ENCODE data around the gene ZNRF1. TPM values are rescaled to one million over a fixed set of nuclear protein-coding genes. Genes with fewer than 3 reads are reported as not detected.

The ZNRF1 gene
- polyA plus RNA-seq, 2 of the 4 experiments (the other 2 are of a cell fraction), result 18.6 to 22.6 TPM

GRCh38 chr16:75022567-75022966 is 23.7 kb downstream of the ZNRF1 start (continued):
- TF ChIP-seq HOXA7 (CRISPR knock-in tag; IDR thresholded peaks at IDR 0.05) (no peak), RARB (CRISPR knock-in tag; IDR thresholded peaks at IDR 0.05) (no peak), ZFP36 (IDR thresholded peaks at IDR 0.05; ENCODE audit: borderline replicate concordance, partially characterized antibody) (no peak), ZNF302 (CRISPR knock-in tag; IDR thresholded peaks at IDR 0.05) (no peak), KDM5A (IDR thresholded peaks at IDR 0.05) (no peak)

DNA sequence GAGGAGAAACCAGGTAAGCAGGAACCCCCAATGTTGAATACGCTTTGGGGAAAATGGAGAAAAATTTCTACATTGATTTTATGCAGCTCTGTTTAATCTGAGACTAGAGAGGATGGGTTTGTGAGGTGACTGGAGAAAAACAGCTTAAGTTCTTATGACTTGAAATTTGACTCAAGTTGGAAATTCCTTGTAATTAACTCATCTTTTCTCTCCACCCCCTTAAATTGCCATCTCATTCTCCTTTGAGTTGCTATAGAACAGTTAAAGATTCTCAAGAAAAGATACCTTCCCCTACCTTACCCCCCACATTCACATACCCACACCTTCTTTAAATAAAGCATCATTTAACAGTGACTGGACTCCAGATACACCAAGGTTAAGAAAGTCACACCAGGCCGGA is 24.2 kb downstream of the ZNRF1 start:
- ChIA-PET POLR2A (no interaction called here), CTCF (interaction anchor here (0.7 to 1.1 kb wide), 2 partner anchors 12 to 147 kb away, joined by 3 to 4 read pairs; no protein-coding TSS in a partner anchor)
- Histone ChIP-seq H3K4me2 (no peak overlapping the region), H3K4me1 (peaks cover 43% of the 10 kb centered on the region), H3K27ac (no peak overlapping the region), H3K9me3 (peaks cover 15% of the 10 kb centered on the region), H3K4me3 (no peak overlapping the region)
- ATAC-seq (no peak), FAIRE-seq (no peak), DNase-seq (ENCODE audit: low read depth in 1 of 2, low spot score in 1 of 2) (no peak)
- TF ChIP-seq NPAS2 (CRISPR knock-in tag; IDR thresholded peaks at IDR 0.05; ENCODE audit: borderline replicate concordance) (no peak), NFE2L2 (conservative IDR thresholded peaks at IDR 0.05; ENCODE audit: low read length) (no peak), HMGXB4 (CRISPR knock-in tag; IDR thresholded peaks at IDR 0.05; ENCODE audit: borderline replicate concordance) (no peak), CBX8 (IDR thresholded peaks at IDR 0.05) (no peak), SMC3 (IDR thresholded peaks at IDR 0.05) (no peak), MYC (IDR thresholded peaks at IDR 0.05; ENCODE audit: borderline replicate concordance, low read length) (no peak), MAZ (IDR thresholded peaks at IDR 0.05; ENCODE audit: borderline replicate concordance, low read depth, low read length) (no peak), POLR2AphosphoS2 (conservative IDR thresholded peaks at IDR 0.05; ENCODE audit: low read length) (no peak), HDAC2 (IDR thresholded peaks at IDR 0.05) (no peak), HOXA7 (CRISPR knock-in tag; IDR thresholded peaks at IDR 0.05) (no peak), RARB (CRISPR knock-in tag; IDR thresholded peaks at IDR 0.05) (no peak), EHF (CRISPR knock-in tag; IDR thresholded peaks at IDR 0.05) (no peak), POLR2A (IDR thresholded peaks at IDR 0.05; ENCODE audit: low read length) (no peak), RFX5 (IDR thresholded peaks at IDR 0.05) (no peak), RCOR1 (IDR thresholded peaks at IDR 0.05; ENCODE audit: low read depth, low read length) (no peak), RNF2 (IDR thresholded peaks at IDR 0.05; ENCODE audit: borderline replicate concordance, low read depth) (no peak), BHLHE40 (IDR thresholded peaks at IDR 0.05; ENCODE audit: low read depth, low read length) (no peak), MAFK (IDR thresholded peaks at IDR 0.05; ENCODE audit: partially characterized antibody) (no peak)
- TF ChIP-seq, protein P1, sequence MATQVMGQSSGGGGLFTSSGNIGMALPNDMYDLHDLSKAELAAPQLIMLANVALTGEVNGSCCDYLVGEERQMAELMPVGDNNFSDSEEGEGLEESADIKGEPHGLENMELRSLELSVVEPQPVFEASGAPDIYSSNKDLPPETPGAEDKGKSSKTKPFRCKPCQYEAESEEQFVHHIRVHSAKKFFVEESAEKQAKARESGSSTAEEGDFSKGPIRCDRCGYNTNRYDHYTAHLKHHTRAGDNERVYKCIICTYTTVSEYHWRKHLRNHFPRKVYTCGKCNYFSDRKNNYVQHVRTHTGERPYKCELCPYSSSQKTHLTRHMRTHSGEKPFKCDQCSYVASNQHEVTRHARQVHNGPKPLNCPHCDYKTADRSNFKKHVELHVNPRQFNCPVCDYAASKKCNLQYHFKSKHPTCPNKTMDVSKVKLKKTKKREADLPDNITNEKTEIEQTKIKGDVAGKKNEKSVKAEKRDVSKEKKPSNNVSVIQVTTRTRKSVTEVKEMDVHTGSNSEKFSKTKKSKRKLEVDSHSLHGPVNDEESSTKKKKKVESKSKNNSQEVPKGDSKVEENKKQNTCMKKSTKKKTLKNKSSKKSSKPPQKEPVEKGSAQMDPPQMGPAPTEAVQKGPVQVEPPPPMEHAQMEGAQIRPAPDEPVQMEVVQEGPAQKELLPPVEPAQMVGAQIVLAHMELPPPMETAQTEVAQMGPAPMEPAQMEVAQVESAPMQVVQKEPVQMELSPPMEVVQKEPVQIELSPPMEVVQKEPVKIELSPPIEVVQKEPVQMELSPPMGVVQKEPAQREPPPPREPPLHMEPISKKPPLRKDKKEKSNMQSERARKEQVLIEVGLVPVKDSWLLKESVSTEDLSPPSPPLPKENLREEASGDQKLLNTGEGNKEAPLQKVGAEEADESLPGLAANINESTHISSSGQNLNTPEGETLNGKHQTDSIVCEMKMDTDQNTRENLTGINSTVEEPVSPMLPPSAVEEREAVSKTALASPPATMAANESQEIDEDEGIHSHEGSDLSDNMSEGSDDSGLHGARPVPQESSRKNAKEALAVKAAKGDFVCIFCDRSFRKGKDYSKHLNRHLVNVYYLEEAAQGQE (IDR thresholded peaks at IDR 0.05), result no peak
- 94% methylated on average over 2 of the region's 2 CpGs for WGBS (ENCODE audit: missing lambda C conversion rate)

DNA sequence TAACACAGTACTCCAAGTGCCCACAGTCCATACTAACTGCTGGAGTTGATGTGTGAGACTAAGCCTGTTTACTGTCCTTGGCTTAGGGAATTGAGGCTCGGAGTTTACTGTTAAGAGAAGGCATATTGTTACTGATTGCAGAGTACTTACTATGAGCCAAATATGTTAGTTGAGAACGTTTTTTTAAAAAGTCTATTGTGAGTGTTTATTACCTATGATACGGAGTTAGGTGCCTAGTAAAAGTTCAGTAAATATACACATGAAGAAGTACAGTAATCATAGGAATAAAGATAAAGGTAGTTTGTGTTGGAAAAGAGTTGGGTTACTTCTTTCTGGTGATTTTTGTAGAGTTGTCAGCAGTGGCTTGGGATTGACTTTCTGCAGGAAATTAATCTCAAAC is 25.4 kb downstream of the ZNRF1 start:
- CTCF ChIA-PET, result interaction anchor here (0.6 to 0.7 kb wide), 2 partner anchors 409 to 1096 kb away, joined by 3 read pairs; no protein-coding TSS in a partner anchor
- 0 out of 6 replicates have a peak overlapping the region, but pooled peaks of 1 of the 2 experiments have one; percentile 1 for H3K27ac ChIP-seq
- DNase-seq (ENCODE audit: low read depth in 1 of 2, low spot score in 1 of 2), result no peak
- H3K4me1 ChIP-seq, result peaks cover 34% of the 10 kb centered on the region
- peaks cover 15% of the 10 kb centered on the region for H3K9me3 ChIP-seq
- TF ChIP-seq HDAC2 (IDR thresholded peaks at IDR 0.05), result no peak
- TF ChIP-seq E2F6 (IDR thresholded peaks at IDR 0.05; ENCODE audit: borderline replicate concordance, low read depth), result no peak
- TF ChIP-seq BHLHE40 (IDR thresholded peaks at IDR 0.05; ENCODE audit: low read depth, low read length), result no peak
- TF ChIP-seq JUNB (IDR thresholded peaks at IDR 0.05), result no peak
- TF ChIP-seq EHMT2 (IDR thresholded peaks at IDR 0.05; ENCODE audit: low read depth), result no peak
- TF ChIP-seq RAD21 (conservative IDR thresholded peaks at IDR 0.05 in 1 of 2, IDR thresholded peaks at IDR 0.05 in 1 of 2), result no peak
- no peak for TF ChIP-seq POLR2A (IDR thresholded peaks at IDR 0.05; ENCODE audit: low read length)
- TF ChIP-seq NPAS2 (CRISPR knock-in tag; IDR thresholded peaks at IDR 0.05; ENCODE audit: borderline replicate concordance), result no peak
- TF ChIP-seq RNF2 (IDR thresholded peaks at IDR 0.05; ENCODE audit: borderline replicate concordance, low read depth), result no peak
- no peak for TF ChIP-seq HOXB5 (CRISPR knock-in tag; IDR thresholded peaks at IDR 0.05)
- TF ChIP-seq GATA3 (IDR thresholded peaks at IDR 0.05; ENCODE audit: borderline replicate concordance), result no peak
- no peak for FAIRE-seq
- 73% methylated on average over 3 of the region's 3 CpGs for WGBS (ENCODE audit: missing lambda C conversion rate)
- no peak for ATAC-seq
- POLR2A ChIA-PET, result no interaction called here
- no peak overlapping the region for H3K4me2 ChIP-seq
- H3K4me3 ChIP-seq, result no peak overlapping the region

Measured in A549 (cell line).